Fibroblast of pulmonary artery (primary cell): ENCODE measurements around the gene GPC5.
"Not testable (repeated sequence)": the region's sequence is repeated elsewhere in the genome, so short reads cannot be mapped to it uniquely, and the experiment has no call there.

ENCODE experiments used
- DNase-seq: peaks from one replicate; pipeline ENCODE4 v3.0.0-alpha.2; 2010; ENCODE audit warnings: low read depth
- H3K4me3 ChIP-seq: replicated peaks from 2 replicates; pipeline ENCODE4 v1.5.1; 2011; ENCODE audit warnings: low read depth, mild to moderate bottlenecking, control low read depth, low read length, moderate library complexity
- TF ChIP-seq, protein P1 (sequence below): IDR thresholded peaks from 2 replicates; pipeline ENCODE4 v1.5.1; 2011; ENCODE audit warnings: mild to moderate bottlenecking, control low read depth, low read length, inconsistent platforms; ENCODE audit errors: missing control alignments

Gene GPC5

DNA sequence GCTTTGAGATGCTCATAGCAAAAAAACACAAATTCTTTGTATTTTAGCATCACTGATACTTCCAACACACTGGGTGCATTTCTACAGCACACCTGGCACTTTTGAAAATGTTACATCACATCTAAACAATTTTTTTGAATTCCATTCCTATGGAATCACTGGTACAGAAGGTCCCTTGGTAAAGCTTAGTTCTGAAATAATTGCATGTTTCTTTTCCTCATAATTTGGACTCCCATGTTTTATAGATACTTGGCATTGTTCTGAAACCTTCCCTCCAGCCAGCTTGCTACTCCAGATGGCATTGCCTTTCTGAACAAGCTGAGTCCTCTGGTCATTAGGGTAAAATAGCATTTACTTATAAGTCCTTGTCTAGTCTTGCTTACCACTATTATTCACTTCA lies 1346.8 kb downstream of the GPC5 start:
- TF ChIP-seq, protein P1, sequence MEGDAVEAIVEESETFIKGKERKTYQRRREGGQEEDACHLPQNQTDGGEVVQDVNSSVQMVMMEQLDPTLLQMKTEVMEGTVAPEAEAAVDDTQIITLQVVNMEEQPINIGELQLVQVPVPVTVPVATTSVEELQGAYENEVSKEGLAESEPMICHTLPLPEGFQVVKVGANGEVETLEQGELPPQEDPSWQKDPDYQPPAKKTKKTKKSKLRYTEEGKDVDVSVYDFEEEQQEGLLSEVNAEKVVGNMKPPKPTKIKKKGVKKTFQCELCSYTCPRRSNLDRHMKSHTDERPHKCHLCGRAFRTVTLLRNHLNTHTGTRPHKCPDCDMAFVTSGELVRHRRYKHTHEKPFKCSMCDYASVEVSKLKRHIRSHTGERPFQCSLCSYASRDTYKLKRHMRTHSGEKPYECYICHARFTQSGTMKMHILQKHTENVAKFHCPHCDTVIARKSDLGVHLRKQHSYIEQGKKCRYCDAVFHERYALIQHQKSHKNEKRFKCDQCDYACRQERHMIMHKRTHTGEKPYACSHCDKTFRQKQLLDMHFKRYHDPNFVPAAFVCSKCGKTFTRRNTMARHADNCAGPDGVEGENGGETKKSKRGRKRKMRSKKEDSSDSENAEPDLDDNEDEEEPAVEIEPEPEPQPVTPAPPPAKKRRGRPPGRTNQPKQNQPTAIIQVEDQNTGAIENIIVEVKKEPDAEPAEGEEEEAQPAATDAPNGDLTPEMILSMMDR: no peak
- H3K4me3 ChIP-seq: no peak overlapping the region
- no peak for DNase-seq

DNA sequence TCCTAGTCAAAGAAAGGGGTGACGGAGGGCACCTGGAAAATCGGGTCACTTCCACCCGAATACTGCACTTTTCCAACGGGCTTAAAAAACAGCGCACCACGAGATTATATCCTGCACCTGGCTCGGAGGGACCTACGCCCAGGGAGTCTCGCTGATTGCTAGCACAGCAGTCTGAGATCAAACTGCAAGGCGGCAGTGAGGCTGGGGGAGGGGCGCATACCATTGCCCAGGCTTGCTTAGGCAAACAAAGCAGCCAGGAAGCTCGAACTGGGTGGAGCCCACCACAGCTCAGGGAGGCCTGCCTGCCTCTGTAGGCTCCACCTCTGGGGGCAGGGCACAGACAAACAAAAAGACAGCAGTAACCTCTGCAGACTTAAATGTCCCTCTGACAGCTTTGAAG lies 1354.3 kb downstream of the GPC5 start:
- not testable (repeated sequence) for H3K4me3 ChIP-seq, DNase-seq

DNA sequence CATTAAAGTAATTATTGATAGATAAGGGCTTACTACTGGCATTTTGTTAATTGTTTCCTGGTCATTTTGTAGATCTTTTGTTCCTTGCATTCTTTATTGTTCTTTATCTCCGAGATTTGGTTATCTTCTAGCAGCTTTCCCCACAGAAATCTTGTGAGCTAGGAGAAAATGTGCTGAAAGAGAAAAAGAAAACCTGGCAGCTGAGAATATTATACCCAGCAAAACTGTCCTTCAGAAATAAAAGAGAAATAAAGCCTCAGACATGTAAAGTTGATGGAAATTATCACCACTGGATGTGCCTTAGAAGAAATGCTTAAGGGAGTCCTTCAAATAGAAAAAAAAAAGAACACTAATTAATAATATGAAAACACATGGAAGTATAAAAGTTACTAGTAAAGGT lies 1363.3 kb downstream of the GPC5 start:
- no peak for DNase-seq
- H3K4me3 ChIP-seq: no peak overlapping the region
- TF ChIP-seq, protein P1: no peak

DNA sequence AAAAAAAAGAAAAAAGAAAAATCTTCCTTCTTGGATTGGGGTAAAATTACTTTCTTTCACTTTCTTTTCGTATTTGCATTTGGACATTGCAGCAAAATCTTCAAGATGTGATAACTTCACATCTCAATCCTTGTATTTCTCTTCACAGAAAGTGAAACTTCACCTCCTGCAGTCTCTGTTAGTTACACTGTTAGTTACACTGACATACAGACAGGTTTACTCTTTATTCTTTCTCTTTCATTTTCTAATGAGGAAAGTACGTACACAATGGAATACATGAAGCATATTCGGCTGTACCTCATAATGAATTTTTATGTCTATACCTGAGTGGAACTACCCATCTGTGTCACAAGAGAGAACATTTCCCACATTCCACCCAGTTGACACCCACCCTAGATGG lies 1369.0 kb downstream of the GPC5 start:
- no peak for DNase-seq
- TF ChIP-seq, protein P1: no peak
- no peak overlapping the region for H3K4me3 ChIP-seq

DNA sequence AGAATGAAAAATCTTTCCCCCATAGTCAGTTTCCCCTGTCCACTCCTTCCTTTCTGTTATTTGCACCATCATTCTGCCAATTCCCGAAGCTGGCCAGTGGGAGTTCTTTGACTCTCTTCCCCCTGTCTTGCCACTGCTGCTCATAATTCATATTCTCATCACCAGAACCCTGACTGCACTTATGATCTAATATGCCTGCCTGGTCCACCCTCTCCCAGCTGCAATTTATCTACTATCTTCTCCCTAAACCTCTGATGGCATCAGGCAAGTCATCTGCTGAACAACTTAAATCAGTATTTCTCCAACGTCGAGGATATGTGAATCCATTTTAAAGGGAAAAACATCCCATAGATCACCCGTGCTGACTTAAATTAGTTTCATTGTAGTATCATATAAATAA lies 1370.2 kb downstream of the GPC5 start:
- TF ChIP-seq, protein P1: no peak
- H3K4me3 ChIP-seq: no peak overlapping the region
- no peak for DNase-seq

DNA sequence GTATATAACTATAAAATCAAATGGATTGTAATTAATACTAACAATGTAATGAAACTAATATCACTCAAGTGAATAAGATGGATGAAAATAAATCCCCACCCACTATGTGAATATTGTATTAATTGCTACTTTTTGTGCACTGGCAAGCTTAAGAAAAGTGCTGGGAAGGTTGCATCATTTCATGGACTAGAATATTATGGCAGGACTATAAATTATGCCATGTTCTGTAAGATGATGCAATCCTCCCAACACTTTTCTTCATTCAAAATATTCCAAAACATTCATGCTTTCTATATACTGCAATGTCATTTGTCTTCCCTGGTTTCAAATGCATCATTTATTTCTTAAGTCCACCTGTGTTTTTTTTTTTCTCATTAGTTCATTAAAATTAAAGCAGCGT lies 1370.6 kb downstream of the GPC5 start:
- DNase-seq: peak; percentile 47
- TF ChIP-seq, protein P1: no peak
- H3K4me3 ChIP-seq: no peak overlapping the region

DNA sequence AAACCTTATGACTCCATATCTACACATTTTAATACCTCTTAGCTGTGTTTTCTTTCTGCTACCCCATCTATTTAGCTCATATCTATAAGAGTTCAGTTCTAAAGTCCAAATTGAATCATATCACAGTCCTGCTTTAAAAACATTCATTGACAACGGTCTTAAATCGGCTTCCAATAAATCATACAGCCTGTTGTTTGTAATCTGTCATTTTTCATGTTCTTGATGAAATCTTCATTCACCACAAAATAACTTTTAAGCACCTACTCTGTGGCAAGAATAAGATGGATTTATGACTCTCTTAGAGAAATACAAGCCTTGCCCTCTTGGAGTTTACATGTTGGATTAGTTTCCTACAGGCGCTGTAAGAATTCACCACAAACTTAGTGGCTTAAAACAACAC lies 1377.2 kb downstream of the GPC5 start:
- TF ChIP-seq, protein P1: no peak
- no peak overlapping the region for H3K4me3 ChIP-seq
- DNase-seq: no peak
